OCI-LY1 (cell line): ENCODE data around the gene USH2A.

Experiments
- H2AFZ ChIP-seq: fragments of 200-600 bp; sonication (generic), shearing (Covaris generic); 2 replicates; pipeline ENCODE4 v1.6.0; 2014; ENCODE audit warnings: antibody characterized with exemption, mild to moderate bottlenecking, low read length
- H3F3A ChIP-seq: fragments of 200-600 bp; sonication (generic), shearing (Covaris generic); 2 replicates; pipeline ENCODE4 v1.6.0; 2014; ENCODE audit warnings: mild to moderate bottlenecking, antibody characterized with exemption, low read length, moderate library complexity; ENCODE audit not compliant: insufficient read depth
- H3K27ac ChIP-seq: fragments of 200-600 bp; sonication (generic); 2 replicates; pipeline ENCODE4 v1.5.1; 2014; ENCODE audit warnings: low read length, mixed run types, mild to moderate bottlenecking, low read depth; ENCODE audit not compliant: poor library complexity, severe bottlenecking
- H3K27me3 ChIP-seq: fragments of 200-600 bp; sonication (generic); 2 replicates; pipeline ENCODE4 v1.6.0; 2014; ENCODE audit warnings: antibody characterized with exemption, mild to moderate bottlenecking, low read length, moderate library complexity; ENCODE audit not compliant: insufficient read depth
- H3K36me3 ChIP-seq: fragments of 200-600 bp; sonication (generic); 2 replicates; pipeline ENCODE4 v1.6.1; 2014; ENCODE audit warnings: mild to moderate bottlenecking, antibody characterized with exemption, low read length, moderate library complexity, mixed read lengths; ENCODE audit not compliant: insufficient read depth
- H3K4me1 ChIP-seq: fragments of 200-600 bp; sonication (generic); 2 replicates; pipeline ENCODE4 v1.5.1; 2014; ENCODE audit warnings: mild to moderate bottlenecking, low read length, moderate library complexity; ENCODE audit not compliant: insufficient read depth, severe bottlenecking
- H3K4me2 ChIP-seq: fragments of 200-600 bp; sonication (generic), shearing (Covaris generic); 2 replicates; pipeline ENCODE4 v1.6.1; 2014; ENCODE audit warnings: low read length
- H3K4me3 ChIP-seq: fragments of 200-600 bp; sonication (generic); 2 replicates; pipeline ENCODE4 v1.5.1; 2014; ENCODE audit warnings: low read length, low read depth, mild to moderate bottlenecking, mixed read lengths; ENCODE audit not compliant: poor library complexity, severe bottlenecking
- H3K79me2 ChIP-seq: fragments of 200-600 bp; shearing (Covaris generic); 2 replicates; pipeline ENCODE4 v1.6.1; 2016; ENCODE audit warnings: mixed run types, low read length, mixed read lengths; ENCODE audit not compliant: insufficient read depth
- H3K9ac ChIP-seq: fragments of 200-600 bp; sonication (generic), shearing (Covaris generic); 2 replicates; pipeline ENCODE4 v1.6.1; 2014; ENCODE audit warnings: mild to moderate bottlenecking, low read length, mixed read lengths
- H3K9me2 ChIP-seq: fragments of 200-600 bp; sonication (generic), shearing (Covaris generic); 2 replicates; pipeline ENCODE4 v1.6.1; 2014; ENCODE audit warnings: low read depth, mild to moderate bottlenecking, low read length, mixed read lengths
- H3K9me3 ChIP-seq: fragments of 200-600 bp; shearing (Covaris generic); 2 replicates; pipeline ENCODE4 v1.6.1; 2014; ENCODE audit warnings: low read length, mixed read lengths
- H4K20me1 ChIP-seq: fragments of 200-600 bp; sonication (generic), shearing (Covaris generic); 2 replicates; pipeline ENCODE4 v1.6.0; 2016; ENCODE audit warnings: mild to moderate bottlenecking, low read length; ENCODE audit not compliant: insufficient read depth
- CTCF ChIP-seq: fragments of 200-600 bp; sonication (generic), shearing (Covaris generic); IDR thresholded peaks from 2 replicates; pipeline ENCODE4 v1.5.1; 2017; ENCODE audit warnings: mild to moderate bottlenecking, antibody characterized with exemption, low read length, moderate library complexity, mixed read lengths
- EZH2 ChIP-seq: fragments of 200-600 bp; sonication (generic), shearing (Covaris generic); IDR thresholded peaks from 2 replicates; pipeline ENCODE4 v1.8.0; 2017; ENCODE audit warnings: borderline replicate concordance, mixed run types, mild to moderate bottlenecking, antibody characterized with exemption, low read length, moderate library complexity, mixed read lengths

The USH2A gene

GRCh38 chr1:215612391-215612790, 810.9 kb downstream of the USH2A start:
- no peak overlapping the region for H2AFZ ChIP-seq
- H3K4me1 ChIP-seq, result no peaks in the 10 kb centered on the region
- H3K79me2 ChIP-seq, result no peaks in the 10 kb centered on the region
- H3F3A ChIP-seq, result no peaks in the 10 kb centered on the region
- no peaks in the 10 kb centered on the region for H3K36me3 ChIP-seq
- H3K27ac ChIP-seq, result no peak overlapping the region
- H3K4me3 ChIP-seq, result no peak overlapping the region
- no peak overlapping the region for H3K4me2 ChIP-seq
- no peaks in the 10 kb centered on the region for H3K9me2 ChIP-seq
- H3K27me3 ChIP-seq, result no peaks in the 10 kb centered on the region
- no peaks in the 10 kb centered on the region for H3K9me3 ChIP-seq
- TF ChIP-seq EZH2 (no peak), CTCF (no peak)
- H3K9ac ChIP-seq, result no peak overlapping the region
- no peaks in the 10 kb centered on the region for H4K20me1 ChIP-seq

- no peaks in the 10 kb centered on the region for H3F3A ChIP-seq
- H3K79me2 ChIP-seq, result no peaks in the 10 kb centered on the region
- no peaks in the 10 kb centered on the region for H3K27me3 ChIP-seq
- H3K4me1 ChIP-seq, result no peaks in the 10 kb centered on the region
- H3K4me2 ChIP-seq, result no peak overlapping the region
- H3K36me3 ChIP-seq, result no peaks in the 10 kb centered on the region
- H4K20me1 ChIP-seq, result no peaks in the 10 kb centered on the region
- H3K27ac ChIP-seq, result no peak overlapping the region
- no peak overlapping the region for H3K4me3 ChIP-seq
- no peaks in the 10 kb centered on the region for H3K9me2 ChIP-seq
- no peaks in the 10 kb centered on the region for H3K9me3 ChIP-seq
- no peak overlapping the region for H3K9ac ChIP-seq
- TF ChIP-seq CTCF (no peak), EZH2 (no peak)
- no peak overlapping the region for H2AFZ ChIP-seq
These were observed 814.6 kb downstream of the USH2A start for GRCh38 chr1:215608646-215609045.

- no peaks in the 10 kb centered on the region for H3K9me3 ChIP-seq
- H4K20me1 ChIP-seq, result no peaks in the 10 kb centered on the region
- H3K27me3 ChIP-seq, result no peaks in the 10 kb centered on the region
- H3K27ac ChIP-seq, result no peak overlapping the region
- no peaks in the 10 kb centered on the region for H3K36me3 ChIP-seq
- H3K9ac ChIP-seq, result no peak overlapping the region
- no peaks in the 10 kb centered on the region for H3K9me2 ChIP-seq
- H3K4me1 ChIP-seq, result no peaks in the 10 kb centered on the region
- no peak for TF ChIP-seq EZH2
- TF ChIP-seq CTCF, result no peak
- no peaks in the 10 kb centered on the region for H3K79me2 ChIP-seq
- no peaks in the 10 kb centered on the region for H3F3A ChIP-seq
- H3K4me3 ChIP-seq, result no peak overlapping the region
- no peak overlapping the region for H2AFZ ChIP-seq
- H3K4me2 ChIP-seq, result no peak overlapping the region
These were observed 815.8 kb downstream of the USH2A start for GRCh38 chr1:215607412-215607811.
